GM23338 (cell line): Measurements from ENCODE around the gene TRMT11. TPM values are rescaled to one million over a fixed set of nuclear protein-coding genes. Genes with fewer than 3 reads are reported as not detected.

Experiments
- ATAC-seq: fragments of 200-7000 bp; cut with Tn5 transposase; 3 replicates; pipeline ENCODE4 v1.9.1; 2020
- DNase-seq: peaks from one replicate; pipeline ENCODE4 v3.0.0-alpha.2; 2015; ENCODE audit warnings: low spot score
- H2AFZ ChIP-seq: fragments of 200-600 bp; sonication (generic); 2 replicates; pipeline ENCODE4 v1.8.0; 2016; ENCODE audit warnings: antibody characterized with exemption, mild to moderate bottlenecking, moderate library complexity
- H3F3A ChIP-seq: fragments of 200-600 bp; sonication (generic); replicated peaks from 2 replicates; pipeline ENCODE4 v1.8.0; 2017; ENCODE audit warnings: antibody characterized with exemption, mixed run types, low read depth
- H3K27ac ChIP-seq: fragments of 200-600 bp; sonication (generic); 2 replicates; pipeline ENCODE4 v1.6.1; 2016; ENCODE audit warnings: low read depth
- H3K27me3 ChIP-seq: fragments of 200-600 bp; sonication (generic); 2 replicates; pipeline ENCODE4 v1.8.0; 2016; ENCODE audit warnings: mild to moderate bottlenecking, mixed run types, moderate library complexity; ENCODE audit not compliant: insufficient read depth
- H3K36me3 ChIP-seq: fragments of 200-600 bp; sonication (generic); 2 replicates; pipeline ENCODE4 v1.8.0; 2016; ENCODE audit warnings: mild to moderate bottlenecking; ENCODE audit not compliant: insufficient read depth
- H3K4me1 ChIP-seq: fragments of 200-600 bp; sonication (generic); 2 replicates; pipeline ENCODE4 v1.8.0; 2016; ENCODE audit warnings: mild to moderate bottlenecking, moderate library complexity; ENCODE audit not compliant: insufficient read depth
- H3K4me2 ChIP-seq: fragments of 200-600 bp; sonication (generic); 2 replicates; pipeline ENCODE4 v1.7.1; 2017; ENCODE audit warnings: mixed run types
- H3K4me3 ChIP-seq: fragments of 200-600 bp; sonication (generic); 2 replicates; pipeline ENCODE4 v1.6.1; 2016; ENCODE audit warnings: mixed run types
- H3K79me2 ChIP-seq: fragments of 200-600 bp; sonication (generic); replicated peaks from 2 replicates; pipeline ENCODE4 v1.8.0; 2017; ENCODE audit warnings: mild to moderate bottlenecking; ENCODE audit not compliant: insufficient read depth
- H3K9me2 ChIP-seq: fragments of 200-600 bp; sonication (generic); 2 replicates; pipeline ENCODE4 v1.8.0; 2017; ENCODE audit not compliant: insufficient read depth
- H4K20me1 ChIP-seq: fragments of 200-600 bp; sonication (generic); replicated peaks from 2 replicates; pipeline ENCODE4 v1.8.0; 2017; ENCODE audit warnings: mild to moderate bottlenecking; ENCODE audit not compliant: insufficient read depth
- H3K27ac Mint-ChIP-seq: 2 replicates; pipeline ENCODE4 v1.8.0; 2020; ENCODE audit warnings: inconsistent platforms, mild to moderate bottlenecking, moderate library complexity, mixed read lengths
- H3K27me3 Mint-ChIP-seq: 3 replicates; pipeline ENCODE4 v1.8.0; 2022; ENCODE audit warnings: low read depth, mild to moderate bottlenecking, moderate library complexity, mixed read lengths, inconsistent platforms; ENCODE audit not compliant: insufficient read depth, poor library complexity
- H3K36me3 Mint-ChIP-seq: 3 replicates; pipeline ENCODE4 v1.8.0; 2021; ENCODE audit warnings: low read depth, mild to moderate bottlenecking, inconsistent platforms, moderate library complexity, mixed read lengths
- H3K4me1 Mint-ChIP-seq: 3 replicates; pipeline ENCODE4 v1.8.0; 2020; ENCODE audit warnings: mild to moderate bottlenecking, inconsistent platforms, mixed read lengths
- H3K4me3 Mint-ChIP-seq: 3 replicates; pipeline ENCODE4 v1.8.0; 2021; ENCODE audit warnings: moderate library complexity, mild to moderate bottlenecking, inconsistent platforms, mixed read lengths
- H3K9me3 Mint-ChIP-seq: 3 replicates; pipeline ENCODE4 v1.8.0; 2020; ENCODE audit warnings: moderate library complexity, mild to moderate bottlenecking, inconsistent platforms, mixed read lengths
- CREB1 ChIP-seq: fragments of 250-450 bp; sonication (Bioruptor Pico); IDR thresholded peaks from 2 replicates; pipeline ENCODE4 v1.5.0; 2020; ENCODE audit warnings: low read depth, mild to moderate bottlenecking, moderate library complexity
- EZH2phosphoT487 ChIP-seq: fragments of 200-600 bp; sonication (generic); IDR thresholded peaks from one replicate; pipeline ENCODE4 v1.8.1; 2018; ENCODE audit warnings: antibody characterized with exemption; ENCODE audit not compliant: unreplicated experiment
- JUNB ChIP-seq: IDR thresholded peaks from one replicate; pipeline ENCODE4 v1.6.1; 2016; ENCODE audit warnings: antibody characterized with exemption; ENCODE audit not compliant: unreplicated experiment
- POLR2AphosphoS5 ChIP-seq: IDR thresholded peaks from 2 replicates; pipeline ENCODE4 v1.6.1; 2016; ENCODE audit warnings: antibody characterized with exemption, low read depth
- ZNF331 ChIP-seq: fragments of 250-450 bp; sonication (Bioruptor Pico); IDR thresholded peaks from 2 replicates; pipeline ENCODE4 v1.5.0; 2020; ENCODE audit warnings: low read depth, mild to moderate bottlenecking, moderate library complexity
- ZNF462 ChIP-seq: fragments of 250-450 bp; sonication (Bioruptor Pico); IDR thresholded peaks from 2 replicates; pipeline ENCODE4 v1.5.0; 2020; ENCODE audit warnings: mild to moderate bottlenecking, moderate library complexity
- polyA plus RNA-seq: library from polyadenylated mRNA; unstranded; fragments of >200 nt; fragmentation: Nextera tagmentation; extraction: Ambion mirVana; gene quantifications from 2 replicates; pipeline ENCODE4 v1.2.1, GENCODE V29; 2016
- total RNA-seq: library from RNA; depleted of rRNA; stranded (reverse); fragments of >200 nt; shearing (Covaris generic); gene quantifications from 2 replicates; pipeline ENCODE4 v1.2.3, GENCODE V29; 2014
- TF ChIP-seq, protein P1 (sequence below): IDR thresholded peaks from one replicate; pipeline ENCODE4 v1.6.1; 2018; ENCODE audit warnings: antibody characterized with exemption; ENCODE audit not compliant: unreplicated experiment

The TRMT11 gene
- total and polyA plus RNA-seq, 2 experiments from 2014 or later: 49.5 to 50.9 TPM

- no peaks in the 10 kb centered on the region for H3K4me1 Mint-ChIP-seq
- peaks cover 5% of the 10 kb centered on the region; the same call in 1 of the 2 replicates for H3K79me2 ChIP-seq
- peaks cover 10% of the 10 kb centered on the region; the same call in 2 of the 3 replicates for H3K9me3 Mint-ChIP-seq
- H3K27me3 Mint-ChIP-seq: no peaks in the 10 kb centered on the region
- H3K36me3 Mint-ChIP-seq: peaks cover 50% of the 10 kb centered on the region
- no peak overlapping the region for H3K4me3 ChIP-seq
- H2AFZ ChIP-seq: no peak overlapping the region
- H4K20me1 ChIP-seq: no peaks in the 10 kb centered on the region
- no peak overlapping the region for H3K27ac ChIP-seq
- no peaks in the 10 kb centered on the region for H3F3A ChIP-seq
- H3K27ac Mint-ChIP-seq: no peak overlapping the region
- no peaks in the 10 kb centered on the region for H3K27me3 ChIP-seq
- no peak overlapping the region for H3K4me3 Mint-ChIP-seq
- no peak overlapping the region for H3K4me2 ChIP-seq
- no peak for DNase-seq
- no peak for TF ChIP-seq CREB1
- TF ChIP-seq POLR2AphosphoS5: no peak
- no peak for TF ChIP-seq ZNF331 (CRISPR knock-in tag)
- no peak for TF ChIP-seq ZNF462
- H3K36me3 ChIP-seq: peaks cover 4% of the 10 kb centered on the region
- no peaks in the 10 kb centered on the region for H3K4me1 ChIP-seq
- 0 out of 2 replicates have a peak, but pooled peaks cover 3% of the 10 kb centered on the region for H3K9me2 ChIP-seq
- no peak for ATAC-seq
These were observed 55.2 kb downstream of the TRMT11 start for GRCh38 chr6:126041516-126041915.

GRCh38 chr6:126042001-126042419 lies 55.7 kb downstream of the TRMT11 start:
- peaks cover 10% of the 10 kb centered on the region; the same call in 2 of the 3 replicates for H3K9me3 Mint-ChIP-seq
- H3K4me2 ChIP-seq: no peak overlapping the region
- no peak overlapping the region for H3K27ac Mint-ChIP-seq
- H3K4me1 Mint-ChIP-seq: no peaks in the 10 kb centered on the region
- no peaks in the 10 kb centered on the region for H3F3A ChIP-seq
- ATAC-seq (no peak), DNase-seq (no peak)
- 0 out of 2 replicates have a peak, but pooled peaks cover 3% of the 10 kb centered on the region for H3K9me2 ChIP-seq
- no peaks in the 10 kb centered on the region for H4K20me1 ChIP-seq
- peaks cover 5% of the 10 kb centered on the region; the same call in 1 of the 2 replicates for H3K79me2 ChIP-seq
- H3K27me3 Mint-ChIP-seq: no peaks in the 10 kb centered on the region
- no peak overlapping the region for H2AFZ ChIP-seq
- peaks cover 4% of the 10 kb centered on the region for H3K36me3 ChIP-seq
- no peak overlapping the region for H3K4me3 Mint-ChIP-seq
- H3K4me1 ChIP-seq: no peaks in the 10 kb centered on the region
- H3K36me3 Mint-ChIP-seq: peaks cover 50% of the 10 kb centered on the region
- no peak overlapping the region for H3K4me3 ChIP-seq
- no peak overlapping the region for H3K27ac ChIP-seq
- H3K27me3 ChIP-seq: no peaks in the 10 kb centered on the region
- no peak for TF ChIP-seq POLR2AphosphoS5
- TF ChIP-seq, protein P1, sequence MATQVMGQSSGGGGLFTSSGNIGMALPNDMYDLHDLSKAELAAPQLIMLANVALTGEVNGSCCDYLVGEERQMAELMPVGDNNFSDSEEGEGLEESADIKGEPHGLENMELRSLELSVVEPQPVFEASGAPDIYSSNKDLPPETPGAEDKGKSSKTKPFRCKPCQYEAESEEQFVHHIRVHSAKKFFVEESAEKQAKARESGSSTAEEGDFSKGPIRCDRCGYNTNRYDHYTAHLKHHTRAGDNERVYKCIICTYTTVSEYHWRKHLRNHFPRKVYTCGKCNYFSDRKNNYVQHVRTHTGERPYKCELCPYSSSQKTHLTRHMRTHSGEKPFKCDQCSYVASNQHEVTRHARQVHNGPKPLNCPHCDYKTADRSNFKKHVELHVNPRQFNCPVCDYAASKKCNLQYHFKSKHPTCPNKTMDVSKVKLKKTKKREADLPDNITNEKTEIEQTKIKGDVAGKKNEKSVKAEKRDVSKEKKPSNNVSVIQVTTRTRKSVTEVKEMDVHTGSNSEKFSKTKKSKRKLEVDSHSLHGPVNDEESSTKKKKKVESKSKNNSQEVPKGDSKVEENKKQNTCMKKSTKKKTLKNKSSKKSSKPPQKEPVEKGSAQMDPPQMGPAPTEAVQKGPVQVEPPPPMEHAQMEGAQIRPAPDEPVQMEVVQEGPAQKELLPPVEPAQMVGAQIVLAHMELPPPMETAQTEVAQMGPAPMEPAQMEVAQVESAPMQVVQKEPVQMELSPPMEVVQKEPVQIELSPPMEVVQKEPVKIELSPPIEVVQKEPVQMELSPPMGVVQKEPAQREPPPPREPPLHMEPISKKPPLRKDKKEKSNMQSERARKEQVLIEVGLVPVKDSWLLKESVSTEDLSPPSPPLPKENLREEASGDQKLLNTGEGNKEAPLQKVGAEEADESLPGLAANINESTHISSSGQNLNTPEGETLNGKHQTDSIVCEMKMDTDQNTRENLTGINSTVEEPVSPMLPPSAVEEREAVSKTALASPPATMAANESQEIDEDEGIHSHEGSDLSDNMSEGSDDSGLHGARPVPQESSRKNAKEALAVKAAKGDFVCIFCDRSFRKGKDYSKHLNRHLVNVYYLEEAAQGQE: no peak
- TF ChIP-seq EZH2phosphoT487: no peak
- TF ChIP-seq JUNB: no peak
